GM19372 (cell line): ENCODE measurements around the gene C1orf141.
A peak's percentile ranks its signal among the peaks of the same experiment; 100 is the strongest.
"Not testable (repeated sequence)": the region's sequence is repeated elsewhere in the genome, so short reads cannot be mapped to it uniquely, and the experiment has no call there.

ENCODE experiments used
- ATAC-seq: cut with Tn5 transposase; IDR thresholded peaks from one replicate; pipeline ENCODE4 v1.9.1; 2021; ENCODE audit warnings: mild to moderate bottlenecking, low read depth, moderate library complexity; ENCODE audit not compliant: unreplicated experiment

C1orf141 gene

GRCh38 chr1:67134695-67135094, at the start of gene C1orf141:
TSS of gene C1orf141 (minus strand) at chr1:67134970. CDS start at chr1:67127240, 7,730 bp downstream.
- no peak for ATAC-seq

DNA sequence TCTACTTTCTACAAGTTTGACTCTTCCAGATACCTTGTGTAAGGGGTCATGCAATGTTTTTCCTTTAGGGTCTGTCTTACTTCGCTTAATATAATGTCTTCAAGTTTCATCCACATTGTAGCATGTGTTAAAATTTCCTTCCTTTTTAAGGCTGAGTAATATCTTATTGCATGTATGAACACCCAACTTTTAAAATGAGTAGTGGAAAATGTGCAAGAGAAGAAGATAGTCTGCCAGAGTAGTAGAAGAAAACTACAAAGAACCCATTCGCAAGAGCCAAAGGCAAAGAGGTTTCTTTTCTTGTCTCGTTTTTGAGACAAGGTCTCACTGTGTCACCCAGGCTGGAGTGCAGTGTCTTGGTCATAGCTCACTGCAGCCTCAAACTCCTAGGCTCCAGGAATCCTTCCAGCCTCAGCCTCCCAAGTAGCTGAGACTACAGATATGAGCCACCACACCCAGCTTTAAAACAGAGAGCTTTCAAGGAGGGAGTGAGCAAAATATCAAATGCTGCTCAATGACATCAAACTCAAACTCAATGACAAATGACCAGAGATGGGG, 40.8 kb upstream of the C1orf141 start:
- ATAC-seq, result no peak

- peak; percentile 53 for ATAC-seq
These were observed 40.0 kb upstream of the C1orf141 start for GRCh38 chr1:67174716-67175284.

DNA sequence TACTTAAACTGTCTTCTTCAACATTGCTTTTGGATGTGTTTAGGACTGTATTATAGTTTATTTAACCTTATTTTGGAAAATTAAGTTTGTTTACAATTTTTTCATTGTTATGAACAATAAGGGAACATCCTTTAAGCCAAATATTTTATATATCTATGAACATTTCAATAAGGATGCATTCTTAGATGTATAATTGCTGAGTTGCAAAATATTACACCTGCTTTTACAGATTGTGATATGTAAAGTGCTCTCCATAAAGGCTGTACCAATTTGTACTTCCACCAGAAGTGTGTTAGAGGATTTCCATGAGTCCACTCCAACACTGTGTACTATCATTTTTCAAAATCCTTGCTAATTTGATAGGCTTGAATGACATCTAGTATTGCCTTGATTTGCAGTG, 39.2 kb upstream of the C1orf141 start:
- no peak for ATAC-seq

- no peak for ATAC-seq
These were observed 37.2 kb upstream of the C1orf141 start for GRCh38 chr1:67171978-67172377.

DNA sequence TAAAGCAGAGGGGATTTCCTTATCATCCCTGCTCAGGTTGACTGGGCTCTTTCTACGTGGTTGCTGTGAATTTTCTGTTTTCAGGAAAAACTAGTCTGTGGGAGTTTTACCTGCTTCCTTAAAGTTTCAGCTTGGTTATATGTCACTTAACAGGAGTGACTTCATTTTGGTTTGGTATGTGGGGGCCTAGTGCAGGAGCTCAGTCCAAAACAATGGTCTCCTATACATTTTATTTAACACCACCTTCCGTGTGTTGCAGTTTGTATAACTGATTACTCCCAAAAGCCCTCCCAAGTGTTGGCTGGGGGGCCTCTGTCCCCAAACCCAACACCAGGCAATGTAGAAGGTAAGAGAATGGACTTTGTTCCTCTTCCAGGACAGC, 36.8 kb upstream of the C1orf141 start:
- no peak for ATAC-seq

DNA sequence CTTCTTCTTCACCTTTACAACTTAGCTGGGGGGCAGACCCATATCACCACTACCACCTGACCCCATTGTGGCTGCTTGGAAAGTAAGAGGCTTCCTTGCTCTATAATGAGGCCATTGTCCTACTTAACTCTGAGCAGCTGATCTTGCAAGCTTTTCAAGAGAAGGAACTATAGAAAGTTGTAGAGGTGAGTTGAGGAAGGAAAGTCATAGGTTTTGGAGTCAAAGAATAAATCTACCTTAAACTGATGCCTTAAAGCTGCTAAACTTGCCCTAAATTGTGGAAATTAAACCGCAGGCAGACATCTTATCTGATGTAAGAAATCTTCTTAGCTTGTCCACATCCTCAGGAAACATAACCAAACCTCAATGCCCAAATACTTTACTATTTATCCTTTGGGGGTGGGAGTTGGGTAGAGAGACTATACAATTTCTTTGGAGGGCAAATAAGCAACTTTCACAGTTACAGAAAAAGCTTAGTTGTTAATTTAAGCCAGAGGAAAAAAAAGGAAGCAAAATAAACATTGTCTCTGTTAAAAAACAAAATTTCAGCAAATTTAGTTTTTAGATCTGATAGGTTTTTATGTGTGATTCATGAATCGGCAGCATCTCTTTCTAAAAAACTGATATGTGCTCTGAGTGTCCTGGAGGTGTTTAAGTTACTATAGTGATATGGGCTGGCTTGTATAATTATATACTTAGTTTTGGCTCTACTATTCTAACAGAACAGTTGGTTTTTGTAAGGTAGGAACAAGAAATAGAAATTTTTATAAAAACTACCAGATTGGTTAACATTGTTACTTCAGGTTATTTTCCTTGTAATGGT, 36.2 kb upstream of the C1orf141 start:
- ATAC-seq, result no peak

GRCh38 chr1:67169932-67170331, 35.2 kb upstream of the C1orf141 start:
- no peak for ATAC-seq

DNA sequence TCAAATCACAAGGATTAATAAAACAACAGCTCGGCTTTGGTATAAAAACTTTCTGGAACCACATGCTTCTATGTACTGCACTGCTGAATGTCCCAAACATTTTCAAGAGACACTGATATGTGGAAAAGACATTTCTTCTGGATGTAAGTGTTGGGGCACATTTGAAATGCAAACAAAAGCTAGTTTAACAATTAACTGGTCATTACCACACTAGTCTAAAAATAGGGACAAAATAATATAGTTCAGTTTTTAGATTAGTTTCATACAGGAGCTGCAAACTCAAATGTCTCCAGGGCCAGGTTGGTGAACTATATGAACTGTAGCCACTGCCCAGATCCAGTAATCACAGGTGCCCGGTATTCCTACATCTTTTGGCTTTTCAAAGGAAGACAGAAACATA, 34.7 kb upstream of the C1orf141 start:
- ATAC-seq, result no peak

DNA sequence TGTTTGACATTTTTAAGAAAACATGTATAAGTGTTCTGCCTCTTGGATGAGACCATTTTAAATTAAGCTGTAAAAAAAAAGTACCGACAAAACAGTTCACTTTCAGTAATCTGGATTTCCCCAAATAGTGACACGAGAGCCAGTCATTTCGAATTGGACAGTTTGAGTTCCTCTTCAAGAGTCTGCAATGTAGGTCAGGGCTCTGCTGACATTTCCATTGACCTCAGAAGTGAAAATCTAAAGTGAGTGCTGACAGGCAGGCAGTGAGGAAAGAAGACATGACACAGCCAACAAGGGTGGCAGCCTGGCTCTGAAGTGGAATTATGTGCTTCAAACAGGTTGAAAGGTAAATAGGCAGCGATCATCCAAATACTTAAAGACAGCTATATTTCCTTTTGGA, 31.4 kb upstream of the C1orf141 start, which contains the start of gene IL23R:
Gene IL23R (plus strand): TSS at position 259 of the 400 bp plus-strand sequence. CDS start 1,667 bp downstream, outside the sequence.
- ATAC-seq, result peak; percentile 83

- no peak for ATAC-seq
These were observed 30.8 kb upstream of the C1orf141 start for GRCh38 chr1:67165468-67166041.

DNA sequence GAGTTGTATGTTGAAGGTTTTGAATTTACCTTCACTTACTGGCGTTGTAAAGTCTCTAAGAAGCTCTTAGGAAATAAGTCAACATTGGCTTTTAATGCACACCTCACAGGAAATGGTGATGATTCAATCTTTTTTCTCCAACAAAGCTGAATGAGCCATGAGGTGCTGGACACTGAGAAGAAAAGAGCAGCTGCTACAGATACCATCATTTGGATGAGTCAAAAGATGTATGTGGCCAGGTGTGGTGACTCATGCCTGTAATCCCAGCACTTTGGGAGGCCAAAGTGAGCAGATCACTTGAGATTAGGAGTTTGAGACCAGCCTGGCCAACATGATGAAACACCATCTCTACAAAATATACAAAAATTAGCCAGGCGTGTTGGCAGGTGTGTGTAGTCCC, 28.2 kb upstream of the C1orf141 start:
- no peak for ATAC-seq

DNA sequence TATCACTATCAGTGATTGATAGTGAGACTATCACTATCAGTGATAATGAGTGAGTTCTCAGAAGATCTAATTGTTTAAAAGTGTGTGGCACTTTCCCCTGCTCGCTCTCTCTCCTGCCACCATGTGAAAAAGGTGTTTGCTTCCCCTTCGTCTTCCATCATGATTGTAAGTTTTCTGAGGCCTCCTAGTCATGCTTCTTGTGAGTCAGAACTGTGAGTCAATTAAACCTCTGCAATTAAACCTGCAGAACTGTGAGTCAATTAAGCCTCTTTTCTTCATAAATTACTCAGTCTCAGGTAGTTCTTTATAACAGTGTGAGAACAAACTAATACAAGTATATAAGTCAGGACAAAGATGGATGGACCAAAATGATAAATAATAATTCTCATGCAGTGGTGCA, 24.5 kb upstream of the C1orf141 start:
- ATAC-seq, result no peak

- no peak for ATAC-seq
These were observed 23.6 kb upstream of the C1orf141 start for GRCh38 chr1:67158401-67158800.

DNA sequence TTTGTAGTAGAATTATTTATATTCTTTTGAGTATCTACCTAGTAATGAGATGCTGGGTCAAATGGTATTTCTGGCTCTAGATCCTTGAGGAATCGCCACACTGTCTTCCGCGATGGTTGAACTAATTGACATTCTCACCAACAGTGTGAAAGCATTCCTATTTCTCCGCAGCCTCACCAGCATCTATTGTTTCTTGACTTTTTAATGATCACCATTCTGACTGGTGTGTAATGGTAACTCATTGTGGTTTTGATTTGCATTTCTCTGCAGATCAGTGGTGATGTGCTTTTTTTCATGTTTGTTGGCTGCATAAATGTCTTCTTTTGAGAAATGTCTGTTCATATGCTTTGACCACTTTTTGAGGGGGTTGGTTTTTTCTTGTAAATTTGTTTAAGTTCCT, 16.2 kb upstream of the C1orf141 start:
- no peak for ATAC-seq

DNA sequence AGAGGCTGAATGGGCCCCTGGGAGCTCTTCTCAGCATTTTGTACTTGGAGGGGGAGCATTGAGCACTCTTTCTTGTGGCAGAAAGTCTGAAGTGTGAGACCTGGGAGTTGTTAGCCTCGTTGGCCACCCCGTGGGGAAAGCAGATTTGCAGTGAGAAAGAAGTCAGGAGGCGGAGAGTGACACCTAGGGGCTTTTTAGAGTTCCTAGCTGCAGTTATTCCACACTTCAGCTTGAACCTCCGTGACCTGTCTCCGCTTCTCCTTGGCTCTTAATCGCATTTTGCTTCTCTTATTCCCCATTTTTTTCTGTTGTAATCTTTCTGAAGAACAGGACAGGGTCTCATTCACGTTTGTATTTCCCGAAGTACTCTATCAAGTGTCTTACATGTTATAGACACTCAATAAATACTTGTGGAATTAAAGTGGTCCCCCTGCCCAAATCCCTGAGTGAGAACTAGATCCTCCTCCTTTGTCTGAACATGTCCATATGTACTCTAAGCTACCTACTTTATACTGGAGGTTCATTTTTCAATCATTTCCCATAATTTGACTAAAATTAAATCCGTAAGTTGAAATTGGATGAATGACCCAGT, 14.5 kb upstream of the C1orf141 start:
- peak; percentile 84 for ATAC-seq

GRCh38 chr1:67148516-67149178, 13.9 kb upstream of the C1orf141 start:
- ATAC-seq, result peak; percentile 9

DNA sequence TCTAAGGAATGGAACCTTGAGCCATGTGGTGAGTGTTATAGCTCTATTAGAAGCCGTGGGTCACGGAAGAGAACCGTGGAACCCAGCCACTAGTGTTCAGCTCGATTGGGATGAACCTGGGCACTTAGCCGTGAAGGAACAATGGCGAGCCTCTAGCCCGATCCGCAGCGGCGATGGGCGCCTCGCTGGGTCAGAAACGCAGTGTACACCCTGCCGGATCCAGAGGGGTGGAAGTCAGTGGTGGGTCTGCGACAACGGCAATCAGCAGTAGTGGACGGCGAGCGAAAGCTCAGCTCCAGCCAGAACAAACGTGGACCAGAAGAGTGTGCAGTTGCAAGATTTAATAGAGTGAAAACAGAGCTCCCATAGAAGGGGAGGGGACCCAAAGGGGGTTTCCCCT, 13.2 kb upstream of the C1orf141 start:
- not testable (repeated sequence) for ATAC-seq

DNA sequence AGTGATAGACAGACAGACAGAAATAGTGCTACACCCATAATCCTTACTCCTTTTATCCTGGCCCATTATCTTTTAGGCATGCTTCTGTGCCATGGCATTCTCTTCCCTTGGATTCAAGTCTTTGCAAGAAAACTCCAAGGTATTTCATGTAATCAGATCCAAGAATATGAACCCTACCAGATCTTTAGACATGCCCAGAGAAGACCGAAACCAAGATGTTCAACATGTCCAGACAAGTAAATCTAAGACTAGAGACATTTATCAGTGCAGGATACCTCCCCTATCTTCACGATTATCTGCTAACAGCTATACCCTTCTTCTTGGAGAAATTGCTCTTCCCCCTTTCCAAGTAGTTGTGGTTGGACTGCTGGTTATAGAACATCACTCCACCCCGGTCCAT, 11.8 kb upstream of the C1orf141 start:
- ATAC-seq, result no peak

DNA sequence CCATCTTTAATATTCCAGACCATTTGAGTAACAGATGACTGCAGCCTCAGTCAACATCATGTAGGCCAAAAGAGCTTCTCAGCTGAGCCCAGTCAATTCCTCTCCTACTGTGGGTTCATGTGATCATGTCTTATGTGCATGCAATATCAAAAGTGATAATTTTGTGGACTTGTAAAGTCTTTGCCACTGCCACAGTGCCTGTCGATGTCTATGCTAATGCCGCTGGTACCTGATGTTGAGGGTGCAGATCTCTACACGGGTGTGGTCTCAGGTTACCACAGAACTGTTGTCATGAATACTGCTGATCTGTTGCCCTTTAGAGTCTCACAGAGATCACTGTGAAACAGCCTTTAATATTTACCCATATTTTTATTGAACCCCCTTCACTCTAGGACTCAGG, 11.3 kb upstream of the C1orf141 start:
- ATAC-seq, result no peak

DNA sequence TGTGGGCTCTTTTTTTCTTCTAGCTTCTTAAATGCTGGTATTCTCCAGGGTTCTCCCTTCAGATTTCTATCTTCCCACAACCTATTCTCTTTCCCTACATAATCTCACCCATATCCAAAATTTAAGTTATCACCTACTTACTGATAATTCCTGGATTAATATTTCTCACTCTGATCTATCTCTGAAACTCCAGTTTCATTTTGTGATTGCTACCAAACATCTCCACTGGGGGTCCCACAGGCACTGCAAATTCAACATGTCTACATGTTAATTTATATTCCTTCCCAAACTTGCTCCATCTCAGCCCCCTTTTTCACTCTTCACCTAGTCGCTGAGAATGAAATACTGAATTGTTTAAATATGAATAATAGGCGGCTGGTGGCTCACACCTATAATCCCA, 9.9 kb upstream of the C1orf141 start:
- ATAC-seq, result no peak
